K562 (cell line): ENCODE measurements around the gene SLC16A10. TPM values are rescaled to one million over a fixed set of nuclear protein-coding genes. Genes with fewer than 3 reads are reported as not detected.

Experiments
- ATAC-seq: fragments of 200-7000 bp; cut with Tn5 transposase; 3 replicates; pipeline ENCODE4 v1.9.1; 2020; ENCODE audit warnings: moderate library complexity
- BruUV-seq: library from RNA; stranded (reverse); fragments of 400-500 nt; replicated peaks from 2 replicates; lab custom pipeline; 2021; lab: Mats Ljungman, UMichigan
- CTCF ChIA-PET: fragments of 300-600 bp; formaldehyde crosslinking; extraction: SDS; loops from one replicate; lab custom pipeline; 2021; ENCODE audit warnings: low intra/inter-chr PET ratio; lab: Yijun Ruan, JAX
- POLR2A ChIA-PET: fragments of 300-600, 350-650 bp; sonication (Branson Sonifier 250); formaldehyde crosslinking; extraction: SDS; loops from one replicate; lab custom pipeline; 2021; ENCODE audit warnings: antibody characterized with exemption, inconsistent platforms; lab: Yijun Ruan, JAX
- DNase-seq, 4 experiments: peaks; one replicate each; pipeline versions ENCODE4 v3.0.0 to v3.0.0-alpha.2; 2011 to 2018; ENCODE audit warnings: low spot score in 3 of 4, mixed read lengths in 3 of 4; ENCODE audit errors: extremely low read depth in 1 of 4
- FAIRE-seq: peaks from 2 replicates; lab custom pipeline; 2011; peaks lifted over from hg19 to GRCh38; lab: Jason Lieb, UNC
- H2AFZ ChIP-seq: 2 replicates; pipeline ENCODE4 v1.6.0; 2011; ENCODE audit warnings: low read depth, low read length, control low read depth, inconsistent platforms
- H3K27ac ChIP-seq: fragments of 200-600 bp; 3 replicates; pipeline ENCODE4 v1.8.0; 2011; ENCODE audit warnings: low read depth, mild to moderate bottlenecking, control low read depth, inconsistent platforms, low read length, moderate library complexity, mixed read lengths; ENCODE audit errors: extremely low read depth
- H3K27me3 ChIP-seq, 2 experiments: fragments of 300-600 bp in 1 of 2; 2 replicates in 1 of 2; 3 replicates in 1 of 2; pipeline versions ENCODE4 v1.6.0 to v1.8.0; 2011; ENCODE audit warnings: inconsistent platforms in 2 of 2, low read length in 2 of 2, mild to moderate bottlenecking in 1 of 2, mixed read lengths in 1 of 2, moderate library complexity in 1 of 2; ENCODE audit not compliant: control insufficient read depth in 2 of 2, insufficient read depth in 2 of 2
- H3K36me3 ChIP-seq: fragments of 300-600 bp; 3 replicates; pipeline ENCODE4 v1.8.0; 2011; ENCODE audit warnings: mild to moderate bottlenecking, low read length, inconsistent platforms; ENCODE audit not compliant: control insufficient read depth, insufficient read depth
- H3K4me1 ChIP-seq, 2 experiments: fragments of 200-600 bp in 1 of 2; replicated peaks in 1 of 2; 2 replicates in 1 of 2; 3 replicates in 1 of 2; pipeline versions ENCODE4 v1.5.1 to v1.8.0; 2011; ENCODE audit warnings: inconsistent platforms in 2 of 2, low read length in 2 of 2, mild to moderate bottlenecking in 1 of 2, mixed read lengths in 1 of 2, moderate library complexity in 1 of 2; ENCODE audit not compliant: control insufficient read depth in 2 of 2, insufficient read depth in 2 of 2
- H3K4me2 ChIP-seq: 2 replicates; pipeline ENCODE4 v1.6.1; 2011; ENCODE audit warnings: low read length, control low read depth, inconsistent platforms, mixed read lengths; ENCODE audit not compliant: insufficient read depth
- H3K4me3 ChIP-seq: fragments of 200-600 bp; sonication (generic), shearing (Covaris generic); 2 replicates; pipeline ENCODE4 v1.5.1; 2016; ENCODE audit warnings: control low read depth, inconsistent platforms
- H3K79me2 ChIP-seq: fragments of 200-600 bp; 3 replicates; pipeline ENCODE4 v1.8.0; 2011; ENCODE audit warnings: low read length, inconsistent platforms; ENCODE audit not compliant: control insufficient read depth, insufficient read depth
- H3K9ac ChIP-seq, 2 experiments: 2 replicates each; pipeline versions ENCODE4 v1.6.0 to v1.6.1; 2011; ENCODE audit warnings: low read depth in 2 of 2, low read length in 2 of 2, control low read depth in 1 of 2, inconsistent platforms in 1 of 2, mild to moderate bottlenecking in 1 of 2, mixed read lengths in 1 of 2; ENCODE audit not compliant: insufficient read depth in 1 of 2
- H3K9me1 ChIP-seq: one replicate; pipeline ENCODE4 v1.6.0; 2011; ENCODE audit warnings: inconsistent platforms, mild to moderate bottlenecking, low read length, moderate library complexity; ENCODE audit not compliant: control insufficient read depth, insufficient read depth
- H3K9me3 ChIP-seq: replicated peaks from 2 replicates; pipeline ENCODE4 v1.5.1; 2011; ENCODE audit warnings: low read depth, low read length, inconsistent platforms; ENCODE audit not compliant: control insufficient read depth, insufficient read depth
- H4K20me1 ChIP-seq: replicated peaks from 2 replicates; pipeline ENCODE4 v1.6.1; 2011; ENCODE audit warnings: low read length, inconsistent platforms, mixed read lengths; ENCODE audit not compliant: control insufficient read depth, insufficient read depth
- HDAC6 ChIP-seq: IDR thresholded peaks from 2 replicates; pipeline ENCODE4 v1.6.1; 2012; ENCODE audit warnings: low read depth, mild to moderate bottlenecking, control low read depth, inconsistent platforms, low read length, moderate library complexity
- HIVEP1 ChIP-seq: fragments of 250-450 bp; sonication (Bioruptor Pico); IDR thresholded peaks from 2 replicates; pipeline ENCODE4 v1.4.0; 2020; ENCODE audit warnings: mild to moderate bottlenecking
- HSF4 ChIP-seq: fragments of 250-450 bp; sonication (Bioruptor Pico); IDR thresholded peaks from 2 replicates; pipeline ENCODE4 v2.1.2; 2022; ENCODE audit warnings: mild to moderate bottlenecking, moderate library complexity, borderline replicate concordance
- JUN ChIP-seq, 2 experiments: sonication (generic) in 1 of 2; formaldehyde crosslinking in 1 of 2; IDR thresholded peaks; 2 replicates each; pipeline versions ENCODE4 v1.6.1 to v1.8.0; 2012 to 2022; ENCODE audit warnings: borderline replicate concordance in 2 of 2, mild to moderate bottlenecking in 2 of 2, improper control_type of control experiment in 1 of 2, low read depth in 1 of 2, low read length in 1 of 2, missing genetic modification reagents in 1 of 2
- MCM2 ChIP-seq: fragments of 450-650 bp; IDR thresholded peaks from 2 replicates; pipeline ENCODE4 v1.6.1; 2017; ENCODE audit warnings: low read depth, mild to moderate bottlenecking
- MCM3 ChIP-seq: fragments of 450-650 bp; IDR thresholded peaks from 2 replicates; pipeline ENCODE4 v1.6.1; 2016
- MYBL2 ChIP-seq, 2 experiments: fragments of 450-650 bp in 1 of 2; sonication (generic) in 1 of 2; formaldehyde crosslinking in 1 of 2; IDR thresholded peaks; 2 replicates each; pipeline versions ENCODE4 v1.6.1 to v1.8.1; 2017 to 2022; ENCODE audit warnings: borderline replicate concordance in 1 of 2, inconsistent platforms in 1 of 2, low read depth in 1 of 2, mild to moderate bottlenecking in 1 of 2, missing genetic modification reagents in 1 of 2, moderate library complexity in 1 of 2
- PHTF2 ChIP-seq: fragments of 250-450 bp; sonication (Bioruptor Pico); IDR thresholded peaks from 2 replicates; pipeline ENCODE4 v1.5.0; 2021; ENCODE audit warnings: mild to moderate bottlenecking
- SRF ChIP-seq, 2 experiments: fragments of 250-450, 450-650 bp in 1 of 2; sonication (Bioruptor Pico) in 1 of 2; sonication (generic) in 1 of 2; formaldehyde crosslinking; IDR thresholded peaks; 2 replicates each; pipeline versions ENCODE4 v1.5.0 to v1.5.1; 2020 to 2022; ENCODE audit warnings: mild to moderate bottlenecking in 1 of 2, missing genetic modification reagents in 1 of 2
- TAF7 ChIP-seq: fragments of 450-650 bp; IDR thresholded peaks from 2 replicates; pipeline ENCODE4 v1.6.1; 2016; ENCODE audit warnings: missing genetic modification characterization, missing compliant biosample characterization
- TEAD1 ChIP-seq, 2 experiments: fragments of 450-650 bp in 1 of 2; sonication (generic) in 1 of 2; formaldehyde crosslinking; IDR thresholded peaks; 2 replicates each; pipeline versions ENCODE4 v1.4.0 to v1.8.0; 2020 to 2022; ENCODE audit warnings: mild to moderate bottlenecking in 2 of 2, missing genetic modification reagents in 1 of 2
- TGIF2 ChIP-seq: sonication (generic); formaldehyde crosslinking; IDR thresholded peaks from 2 replicates; pipeline ENCODE4 v1.8.1; 2022; ENCODE audit warnings: mild to moderate bottlenecking, missing genetic modification reagents, moderate library complexity
- ZBTB12 ChIP-seq: fragments of 250-450 bp; sonication (Bioruptor Pico); IDR thresholded peaks from 2 replicates; pipeline ENCODE4 v1.4.0; 2020
- ZBTB26 ChIP-seq: fragments of 450-650 bp; formaldehyde crosslinking; IDR thresholded peaks from 2 replicates; pipeline ENCODE4 v1.4.0; 2022; ENCODE audit warnings: missing genetic modification characterization
- ZBTB7A ChIP-seq: IDR thresholded peaks from 2 replicates; pipeline ENCODE4 v1.6.1; 2011; ENCODE audit warnings: low read depth, mild to moderate bottlenecking, low read length, moderate library complexity, borderline replicate concordance; ENCODE audit not compliant: control insufficient read depth
- ZEB2 ChIP-seq: fragments of 450-650 bp; IDR thresholded peaks from 2 replicates; pipeline ENCODE4 v1.6.1; 2016
- ZNF785 ChIP-seq: fragments of 250-450 bp; sonication (Bioruptor Pico); IDR thresholded peaks from 2 replicates; pipeline ENCODE4 v1.4.0; 2020; ENCODE audit warnings: mild to moderate bottlenecking
- WGBS: fragments of 100-300 bp; shearing (Covaris generic); methylation state at CpG from one replicate; pipeline ENCODE4 v1.1.6; 2016; ENCODE audit warnings: low coverage, mixed read lengths; ENCODE audit not compliant: insufficient coverage; ENCODE audit errors: missing lambda C conversion rate; 5-methylcytosine and 5-hydroxymethylcytosine counted together
- in situ Hi-C: fragments of 300-500 bp; cut with MboI; formaldehyde crosslinking; loops from 4 replicates; pipeline ENCODE4 v1.15.0; 2018; ENCODE audit warnings: inconsistent platforms, mixed read lengths
- intact Hi-C: fragments of 100-400 bp; cut with micrococcal nuclease; formaldehyde crosslinking; loops from 2 replicates; pipeline ENCODE4 v1.14.2; 2022
- polyA plus RNA-seq, 8 experiments: library from polyadenylated mRNA; depleted of rRNA in 4 of 8; stranded (reverse) in 5 of 8; unstranded in 3 of 8; fragments of >200 nt; fragmentation: Nextera tagmentation in 2 of 8; fragmentation: Illumina TruSeq in 1 of 8; extraction: Ambion mirVana in 2 of 8; extraction: Trizol in 1 of 8; gene quantifications; 2 replicates each; pipeline versions ENCODE4 v1.2.1 to v1.2.3, GENCODE V29; 2011 to 2014; ENCODE audit warnings: inconsistent platforms in 1 of 8, missing spikeins in 1 of 8
- total RNA-seq, 7 experiments: library from RNA; depleted of rRNA in 6 of 7; stranded (reverse); fragments of >200 nt in 6 of 7; fragmentation: Illumina TruSeq in 2 of 7; extraction: Trizol in 2 of 7; gene quantifications; 2 replicates each; pipeline versions ENCODE4 v1.2.1 to v1.2.3, GENCODE V29; 2011 to 2021; ENCODE audit warnings: low replicate concordance in 1 of 7

Gene SLC16A10
- total and polyA plus RNA-seq, 9 of the 15 experiments (the other 6 are each of a cell fraction or from before 2014, with no cell fraction given): 0.02 to 0.54 (median 0.24) TPM; not detected in 4

- Histone ChIP-seq H3K4me3 (no peak overlapping the region), H3K4me2 (no peak overlapping the region), H3K36me3 (peaks cover 36% of the 10 kb centered on the region), H3K27ac (no peak overlapping the region), H3K79me2 (peaks cover 6% of the 10 kb centered on the region; the same call in 1 of the 3 replicates), H4K20me1 (no peaks in the 10 kb centered on the region), H3K4me1 (peaks cover 0 to 3% of the 10 kb centered on the region in 2 experiments; a peak in 2 of 5 replicates), H2AFZ (no peak overlapping the region), H3K27me3 (no peaks in the 10 kb centered on the region), H3K9me1 (no peaks in the 10 kb centered on the region), H3K9ac (no peak overlapping the region), H3K9me3 (no peaks in the 10 kb centered on the region)
- CTCF ChIA-PET: interaction anchor here (0.6 kb wide), 1 partner anchor 55 kb away, joined by 3 read pairs; no protein-coding TSS in a partner anchor
- in situ Hi-C loops: no loop called here
- FAIRE-seq (no peak), DNase-seq (no peak), ATAC-seq (no peak)
- BruUV-seq: no TSS peak
- intact Hi-C loops: no loop called here
- WGBS: 91% methylated on average over 4 of the region's 4 CpGs
- POLR2A ChIA-PET: interaction anchor here (0.9 kb wide), 1 partner anchor 17 kb away, joined by 3 read pairs; no protein-coding TSS in a partner anchor
- TF ChIP-seq MCM2 (no peak), JUN (IDR thresholded peaks at IDR 0.05; ENCODE audit: borderline replicate concordance, low read depth, low read length) (no peak), JUN (CRISPR knock-in tag; IDR thresholded peaks at IDR 0.05; ENCODE audit: borderline replicate concordance) (no peak), MCM3 (no peak), HSF4 (CRISPR knock-in tag) (no peak), HDAC6 (no peak), MYBL2 (IDR thresholded peaks at IDR 0.05; ENCODE audit: low read depth) (no peak), MYBL2 (CRISPR knock-in tag; IDR thresholded peaks at IDR 0.05; ENCODE audit: borderline replicate concordance) (no peak), ZBTB7A (no peak), TEAD1 (CRISPR knock-in tag; IDR thresholded peaks at IDR 0.05) (no peak), SRF (CRISPR knock-in tag; IDR thresholded peaks at IDR 0.05) (no peak), ZBTB26 (no peak), HIVEP1 (CRISPR knock-in tag) (no peak), ZNF785 (CRISPR knock-in tag) (no peak), TGIF2 (CRISPR knock-in tag) (no peak), TAF7 (tag) (no peak), ZBTB12 (CRISPR knock-in tag) (no peak), ZEB2 (no peak), PHTF2 (no peak)
These were observed 193.2 kb downstream of the SLC16A10 start for GRCh38 chr6:111280445-111280955.
